NCI-H1092 (cell line): ENCODE measurements around the gene AP2S1.
"Not testable (repeated sequence)": the region's sequence is repeated elsewhere in the genome, so short reads cannot be mapped to it uniquely, and the experiment has no call there.

ENCODE experiments used
- DNase-seq: peaks from one replicate; lab custom pipeline; 2025; lab: John Stamatoyannopoulos, UW

AP2S1 gene

DNA sequence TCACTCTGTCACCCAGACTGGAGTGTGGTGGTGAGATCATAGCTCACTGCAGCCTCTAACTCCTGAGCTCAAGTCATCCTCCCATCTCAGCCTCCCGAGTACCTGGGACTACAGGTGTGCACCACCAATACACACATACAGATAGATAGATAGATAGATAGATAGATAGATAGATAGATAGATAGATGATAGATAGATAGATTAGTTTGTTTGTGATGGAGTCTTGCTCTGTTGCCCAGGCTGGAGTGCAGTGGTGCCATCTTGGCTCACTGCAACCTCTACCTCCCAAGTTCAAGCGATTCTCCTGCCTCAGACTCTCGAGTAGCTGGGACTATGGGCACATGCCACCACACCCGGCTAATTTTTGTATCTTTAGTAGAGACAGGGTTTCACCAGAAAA lies 46.2 kb downstream of the AP2S1 start:
- DNase-seq, result not testable (repeated sequence)

- no peak for DNase-seq
These were observed 47.1 kb downstream of the AP2S1 start for GRCh38 chr19:46803555-46803954.

DNA sequence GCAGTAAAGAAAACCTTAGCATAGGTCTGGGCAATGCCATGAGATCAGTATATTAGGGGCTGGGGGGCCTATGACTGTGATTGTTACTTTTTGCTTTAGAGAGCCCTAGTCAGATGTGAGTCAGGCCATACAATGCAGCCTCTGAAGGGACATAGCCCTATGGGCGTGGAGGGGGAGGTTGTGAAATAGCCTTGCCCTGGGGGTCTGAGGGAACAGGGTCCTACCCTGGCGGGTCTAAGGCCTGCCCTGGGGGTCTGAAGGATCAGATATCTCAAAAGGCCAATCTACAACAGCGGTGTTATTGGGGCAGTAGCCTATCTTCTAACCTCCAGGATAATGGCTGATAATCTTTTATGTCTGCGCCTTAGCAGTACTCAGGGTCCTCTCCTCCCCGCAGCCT lies 48.5 kb downstream of the AP2S1 start:
- no peak for DNase-seq

GRCh38 chr19:46798713-46799112 lies 51.9 kb downstream of the AP2S1 start:
- no peak for DNase-seq

- DNase-seq, result no peak
These were observed 52.8 kb downstream of the AP2S1 start for GRCh38 chr19:46797881-46798280.

- no peak for DNase-seq
These were observed 58.7 kb downstream of the AP2S1 start for GRCh38 chr19:46791944-46792343.

DNA sequence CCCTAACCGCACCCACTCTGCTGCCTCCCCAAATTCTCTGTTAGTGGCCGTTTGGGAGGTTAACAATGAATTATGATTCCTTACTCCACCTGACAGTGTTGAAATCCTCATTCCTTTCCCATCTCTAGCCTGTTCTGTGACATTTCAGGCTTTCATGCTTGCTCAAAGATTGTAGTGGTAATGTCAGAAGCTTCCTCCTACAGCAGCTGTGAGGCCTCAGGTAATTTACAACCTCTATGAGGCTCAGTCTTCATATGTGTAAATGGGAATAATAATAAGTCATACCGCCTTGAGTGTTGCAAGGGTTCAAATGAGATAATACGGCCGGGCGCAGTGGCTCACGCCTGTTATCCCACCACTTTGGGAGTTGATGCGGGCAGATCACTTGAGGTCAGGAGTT lies 61.3 kb downstream of the AP2S1 start:
- DNase-seq, result no peak

- DNase-seq, result no peak
These were observed 61.7 kb downstream of the AP2S1 start for GRCh38 chr19:46788968-46789338.

DNA sequence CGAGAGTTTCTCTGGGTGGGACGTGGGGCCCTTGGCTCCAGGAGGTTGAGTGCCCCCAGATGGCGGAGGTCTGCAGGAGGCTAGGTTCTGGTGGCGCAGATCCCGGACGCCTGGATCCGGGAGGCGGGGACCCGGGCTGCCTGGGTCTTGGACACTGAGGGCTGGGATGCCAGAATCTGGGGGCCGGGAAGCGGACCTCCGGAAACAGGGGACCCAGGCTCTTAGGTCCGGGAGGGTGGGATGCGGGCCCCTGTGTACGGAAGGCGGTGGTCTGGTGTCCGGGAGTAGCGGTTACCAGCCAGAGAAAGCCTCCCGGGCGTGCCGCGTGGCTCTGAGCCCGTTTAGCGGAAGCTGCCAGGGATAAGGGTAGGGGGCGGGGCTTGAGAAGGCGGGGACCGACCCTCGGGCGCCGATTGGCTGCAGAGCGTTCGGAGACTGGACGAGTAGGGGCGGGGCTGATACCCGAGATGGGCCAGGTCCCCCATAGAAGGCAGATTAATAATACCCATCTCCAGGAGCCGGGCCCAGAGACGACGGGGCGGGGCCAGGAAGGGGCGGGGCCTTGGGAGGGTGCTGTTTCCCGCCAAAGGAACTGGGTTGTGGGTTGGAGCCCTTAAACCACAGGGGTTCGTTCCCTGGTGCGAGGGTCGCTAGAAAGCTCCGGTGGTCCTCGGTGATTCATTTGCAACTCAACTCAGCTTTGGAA lies 62.2 kb downstream of the AP2S1 start, which contains the start of gene SLC1A5:
TSS of gene SLC1A5 (minus strand) at position 333 of the 706 bp plus-strand sequence. CDS start 629 bp downstream, outside the sequence.
- peak; percentile 89 for DNase-seq
